HG03354 (cell line): ENCODE results near the gene MTHFS.
"Not testable (repeated sequence)": the region's sequence is repeated elsewhere in the genome, so short reads cannot be mapped to it uniquely, and the experiment has no call there.

Experiments
- ATAC-seq: cut with Tn5 transposase; IDR thresholded peaks from one replicate; pipeline ENCODE4 v1.9.1; 2021; ENCODE audit warnings: mild to moderate bottlenecking; ENCODE audit not compliant: unreplicated experiment, poor library complexity, severe bottlenecking

MTHFS gene

GRCh38 chr15:79916502-79917132, 19.8 kb upstream of the MTHFS start:
- ATAC-seq, result no peak

DNA sequence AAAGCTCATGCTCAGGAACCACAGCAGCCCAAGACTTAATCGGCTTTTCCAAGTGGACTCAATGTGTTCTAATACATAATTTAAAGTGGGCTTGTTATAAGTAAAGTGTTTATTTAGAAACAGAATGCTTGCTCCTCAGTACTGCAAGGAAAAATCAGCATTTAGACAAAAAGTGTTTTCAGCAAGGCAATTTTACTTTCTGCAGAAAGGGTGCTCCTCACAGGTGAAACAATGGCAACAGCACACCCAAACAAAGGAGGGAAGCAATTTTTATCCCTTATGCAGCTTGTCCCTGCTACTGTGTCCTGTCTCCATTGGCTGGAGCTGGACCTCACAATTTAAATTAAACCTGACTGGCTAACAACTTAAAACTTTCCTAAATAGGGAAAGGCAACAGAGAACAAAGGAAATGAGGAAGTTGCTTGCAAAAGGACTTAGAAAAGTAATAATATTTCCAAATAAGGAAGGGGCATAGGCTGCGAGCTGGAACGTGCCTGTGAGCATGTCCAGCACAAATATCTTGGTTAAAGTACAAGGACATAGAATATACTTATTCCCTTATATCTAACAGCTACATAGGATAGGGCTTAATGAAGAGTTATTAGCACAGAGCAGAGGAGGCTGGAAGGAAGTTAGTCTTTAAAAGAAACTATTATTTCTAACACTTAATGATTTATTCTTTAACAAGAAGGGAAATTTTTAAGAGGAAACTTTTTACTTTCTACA, 19.1 kb upstream of the MTHFS start:
- not testable (repeated sequence) for ATAC-seq

- no peak for ATAC-seq
Observed at GRCh38 chr15:79914728-79915127, 17.9 kb upstream of the MTHFS start.

- peak; percentile 95 for ATAC-seq
Observed at GRCh38 chr15:79909556-79910335, 12.9 kb upstream of the MTHFS start.

DNA sequence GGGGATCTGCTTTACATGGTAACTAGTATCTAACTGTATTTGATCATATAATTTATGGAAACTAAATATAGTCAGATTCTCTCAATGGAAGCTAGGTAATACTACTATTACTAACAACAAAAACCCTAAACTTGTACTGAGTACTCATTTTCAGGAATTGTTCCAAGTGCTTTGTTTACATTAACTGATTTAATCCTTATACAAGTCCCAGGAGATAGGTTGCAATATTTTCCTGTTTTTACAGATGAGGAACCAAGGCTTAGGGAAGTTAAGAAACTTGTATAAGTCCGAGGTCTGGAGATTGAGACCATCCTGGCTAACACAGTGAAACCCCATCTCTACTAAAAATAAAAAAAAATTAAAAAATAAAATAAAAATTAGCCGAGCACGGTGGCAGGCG, 7.5 kb upstream of the MTHFS start:
- ATAC-seq, result no peak

DNA sequence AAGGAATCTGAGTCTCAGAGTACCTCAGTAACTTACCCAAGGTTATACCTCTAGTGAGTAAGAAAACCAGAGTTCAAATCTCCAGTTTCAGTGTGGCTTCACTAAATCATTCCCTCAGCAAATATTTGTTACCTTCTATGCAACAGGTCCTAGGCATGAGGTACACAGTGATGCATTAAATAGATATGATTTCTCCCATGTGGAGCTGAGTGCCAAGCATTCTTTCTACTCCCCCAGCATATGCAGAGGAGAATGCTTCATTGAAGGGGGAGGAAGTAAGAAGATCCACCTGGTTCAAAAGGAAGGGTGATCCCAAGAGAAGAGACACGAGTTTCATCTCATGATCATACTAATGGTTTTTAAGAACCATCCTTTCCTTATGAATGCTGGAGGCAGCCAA, 6.8 kb upstream of the MTHFS start:
- no peak for ATAC-seq

- ATAC-seq, result no peak
Observed at GRCh38 chr15:79903144-79903543, 6.3 kb upstream of the MTHFS start.

DNA sequence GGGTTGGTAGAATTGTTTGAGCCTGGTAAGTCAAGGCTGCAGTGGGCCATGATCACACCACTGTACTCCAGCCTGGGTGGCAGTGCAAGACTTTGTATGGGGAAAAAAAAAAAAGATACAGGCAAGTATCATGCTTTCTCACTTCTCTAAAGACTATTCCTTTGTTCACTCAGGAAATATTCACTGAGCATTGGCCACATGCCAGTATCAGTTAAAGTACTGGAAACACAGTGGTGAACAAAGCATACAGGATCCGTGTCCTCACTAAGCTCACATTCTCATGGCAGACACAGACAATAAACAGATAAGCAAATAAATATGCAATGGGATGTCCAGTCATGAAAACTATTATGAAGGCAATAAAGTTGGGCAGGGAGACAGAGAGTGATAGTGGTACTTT, 5.1 kb upstream of the MTHFS start:
- no peak for ATAC-seq

GRCh38 chr15:79900818-79901378, 4.1 kb upstream of the MTHFS start:
- not testable (repeated sequence) for ATAC-seq

DNA sequence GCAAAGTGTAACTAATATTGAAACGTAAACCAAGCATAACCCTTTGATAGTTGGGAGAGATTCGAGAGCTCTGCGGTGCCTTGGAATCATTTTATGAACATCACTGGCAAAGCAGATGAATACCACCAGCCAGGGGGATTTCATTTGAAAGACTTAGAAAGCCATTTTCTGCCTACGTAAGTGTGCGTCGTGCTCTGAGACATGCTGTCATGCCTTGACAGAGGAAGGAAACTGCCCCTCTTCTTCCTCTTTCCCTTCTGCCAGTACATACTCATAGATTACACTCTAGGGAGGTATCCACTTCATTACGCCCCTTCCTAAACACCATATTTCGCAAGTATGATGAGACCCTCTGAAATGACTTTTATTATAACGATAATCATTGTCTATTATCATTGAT, 3.3 kb upstream of the MTHFS start:
- ATAC-seq, result no peak

DNA sequence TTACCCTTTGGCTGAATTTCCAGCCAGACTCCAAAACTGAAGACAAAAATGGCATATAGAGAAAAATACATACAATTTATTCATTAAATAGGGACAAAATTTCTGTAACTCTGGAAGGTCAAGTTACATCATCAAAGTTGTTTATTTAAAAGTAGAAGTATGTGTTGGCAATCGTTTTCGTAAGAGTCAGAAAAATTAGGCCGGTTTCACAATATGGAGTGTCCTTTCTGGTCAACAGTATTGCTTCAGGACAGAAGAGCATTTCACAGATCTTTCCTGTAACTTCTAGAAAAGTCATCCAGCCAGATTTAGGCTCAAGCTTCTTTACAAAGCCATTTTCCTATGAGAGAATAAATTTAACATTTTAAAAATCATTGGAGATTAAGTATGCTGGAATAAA, 2.0 kb upstream of the MTHFS start:
- not testable (repeated sequence) for ATAC-seq

- no peak for ATAC-seq
Observed at GRCh38 chr15:79898369-79898768, 1.6 kb upstream of the MTHFS start.

- no peak for ATAC-seq
Observed at GRCh38 chr15:79897701-79898113, 893 bp upstream of the MTHFS start.

DNA sequence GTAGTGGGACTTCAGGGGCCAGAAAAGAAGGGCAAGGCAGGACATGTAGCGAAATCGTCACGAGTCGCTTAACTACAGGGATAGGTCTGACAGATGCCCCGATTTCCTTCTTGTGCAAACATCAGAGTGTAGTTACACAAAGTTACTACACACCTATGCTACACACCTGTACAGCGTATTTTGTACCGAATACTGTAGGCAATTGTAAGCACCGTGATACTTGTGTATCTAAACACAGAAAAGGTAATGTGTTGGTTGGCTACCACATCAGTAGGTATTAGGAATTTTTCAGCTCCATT, 515 bp upstream of the MTHFS start:
- ATAC-seq, result no peak

GRCh38 chr15:79896131-79896633, 632 bp downstream of the MTHFS start:
- ATAC-seq, result peak; percentile 59

DNA sequence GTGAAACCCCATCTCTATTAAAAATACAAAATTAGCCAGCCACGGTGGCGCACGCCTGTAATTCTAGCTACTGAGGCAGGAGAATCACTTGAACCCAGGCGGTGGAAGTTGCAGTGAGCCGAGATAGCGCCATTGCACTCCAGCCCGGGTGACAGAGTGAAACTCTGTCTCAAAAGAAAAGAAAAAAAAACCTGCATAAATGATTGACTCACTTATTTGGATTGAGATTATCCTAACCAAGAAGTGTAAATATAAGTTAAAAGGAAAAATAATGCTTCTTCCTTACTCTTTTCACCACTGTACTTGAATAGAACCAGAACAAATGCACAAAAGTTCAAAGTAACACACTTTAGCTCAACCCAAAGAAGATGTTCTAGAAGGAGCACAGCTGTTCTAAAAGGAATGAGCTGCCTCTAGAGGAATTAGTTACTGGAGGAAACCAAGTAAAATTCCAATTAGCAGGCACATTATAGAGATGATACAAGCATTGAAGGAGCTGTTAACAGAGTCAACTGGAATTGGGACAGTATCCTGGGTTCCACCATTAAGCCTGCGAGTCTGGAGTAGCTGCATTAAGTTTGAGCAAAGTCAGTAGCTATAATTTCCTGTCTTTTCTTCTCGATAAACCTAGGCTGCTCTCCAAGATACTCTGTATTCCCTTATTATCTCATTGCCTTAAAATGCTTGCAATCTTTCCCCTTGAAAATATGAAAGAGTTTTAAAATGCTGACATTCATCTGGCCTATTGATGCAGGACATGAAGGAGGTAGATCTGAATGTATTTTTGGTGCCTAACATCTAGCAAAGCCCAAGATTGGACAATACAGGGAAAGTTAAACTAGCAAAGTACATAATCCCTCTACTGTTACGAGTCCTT, 9.5 kb downstream of the MTHFS start:
- no peak for ATAC-seq

DNA sequence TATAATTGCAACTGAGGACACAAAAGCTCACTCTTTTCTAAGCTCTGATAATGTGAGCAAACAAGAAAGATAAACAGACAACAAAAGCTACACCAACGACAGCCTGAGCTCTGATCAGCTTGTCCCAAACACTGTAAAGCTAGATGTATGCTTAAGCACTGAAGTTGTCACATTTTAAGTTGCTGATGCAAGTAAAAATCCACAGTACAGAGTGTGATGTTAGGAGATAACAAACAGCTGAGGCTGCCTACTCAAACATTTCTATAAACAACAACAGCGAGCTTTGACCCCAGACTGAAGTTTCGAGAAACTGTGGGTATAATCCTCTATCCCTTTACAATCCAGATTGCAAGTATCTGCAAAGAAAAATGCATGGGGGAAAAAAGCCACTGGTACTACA, 10.7 kb downstream of the MTHFS start:
- ATAC-seq, result no peak

- ATAC-seq, result no peak
Observed at GRCh38 chr15:79884204-79884596, 12.6 kb downstream of the MTHFS start.

DNA sequence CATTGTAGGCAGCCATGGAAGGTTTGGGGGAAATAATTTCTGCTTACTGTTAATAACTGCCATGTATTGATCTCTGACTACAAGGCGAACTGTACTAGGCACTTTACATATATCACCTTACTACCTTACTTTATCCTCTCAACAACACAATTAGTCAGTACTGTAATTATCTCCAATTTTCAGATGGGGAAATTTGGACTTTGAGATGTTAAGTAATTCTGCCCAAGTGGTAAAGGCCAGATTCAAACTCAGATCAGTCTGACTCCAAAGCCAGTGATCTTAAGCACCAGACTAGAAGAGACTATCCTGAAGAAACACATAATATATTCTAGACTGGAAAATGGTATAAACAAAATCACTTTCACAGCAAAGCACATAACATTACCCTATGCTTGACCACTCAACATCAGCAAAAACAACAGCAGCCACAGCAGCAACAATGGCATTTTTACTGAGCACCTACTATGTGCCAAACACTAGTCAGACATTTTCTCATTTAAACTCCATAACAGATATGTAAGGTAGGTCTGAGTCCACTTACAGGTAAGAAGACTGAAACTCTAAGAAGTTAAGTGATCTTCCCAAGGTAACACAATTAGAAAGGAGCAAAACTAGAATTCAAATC, 13.1 kb downstream of the MTHFS start:
- no peak for ATAC-seq
